ENCODE results near the gene RER1.

The RER1 gene

GRCh38 chr1:2355373-2356261 lies 36.0 kb upstream of the RER1 start:
- Histone ChIP-seq H3K27ac (ENCODE audit: low read length) (no peak overlapping the region), H3K4me1 (ENCODE audit: insufficient read depth, low read length) (no peaks in the 10 kb centered on the region), H3K36me3 (ENCODE audit: insufficient read depth, low read depth, low read length) (no peaks in the 10 kb centered on the region), H3K27me3 (ENCODE audit: insufficient read depth, low read length) (no peaks in the 10 kb centered on the region), H3K9me3 (ENCODE audit: insufficient read depth, low read depth, low read length) (no peaks in the 10 kb centered on the region), H3K4me3 (ENCODE audit: low read length) (no peak overlapping the region), H3K9ac (ENCODE audit: low read depth, low read length) (no peak overlapping the region)

GRCh38 chr1:2356401-2356800 lies 35.2 kb upstream of the RER1 start:
- Histone ChIP-seq H3K27ac (ENCODE audit: low read length) (no peak overlapping the region), H3K4me3 (ENCODE audit: low read length) (no peak overlapping the region), H3K4me1 (ENCODE audit: insufficient read depth, low read length) (no peaks in the 10 kb centered on the region), H3K36me3 (ENCODE audit: insufficient read depth, low read depth, low read length) (no peaks in the 10 kb centered on the region), H3K9ac (ENCODE audit: low read depth, low read length) (no peak overlapping the region), H3K9me3 (ENCODE audit: insufficient read depth, low read depth, low read length) (no peaks in the 10 kb centered on the region), H3K27me3 (ENCODE audit: insufficient read depth, low read length) (no peaks in the 10 kb centered on the region)

GRCh38 chr1:2356911-2357845 lies 34.5 kb upstream of the RER1 start:
- Histone ChIP-seq H3K9ac (ENCODE audit: low read depth, low read length) (no peak overlapping the region), H3K9me3 (ENCODE audit: insufficient read depth, low read depth, low read length) (no peaks in the 10 kb centered on the region), H3K36me3 (ENCODE audit: insufficient read depth, low read depth, low read length) (no peaks in the 10 kb centered on the region), H3K27ac (ENCODE audit: low read length) (no peak overlapping the region), H3K4me3 (ENCODE audit: low read length) (no peak overlapping the region), H3K27me3 (ENCODE audit: insufficient read depth, low read length) (no peaks in the 10 kb centered on the region), H3K4me1 (ENCODE audit: insufficient read depth, low read length) (no peaks in the 10 kb centered on the region)

- Histone ChIP-seq H3K4me1 (ENCODE audit: insufficient read depth, low read length) (no peaks in the 10 kb centered on the region), H3K36me3 (ENCODE audit: insufficient read depth, low read depth, low read length) (no peaks in the 10 kb centered on the region), H3K9me3 (ENCODE audit: insufficient read depth, low read depth, low read length) (no peaks in the 10 kb centered on the region), H3K27ac (ENCODE audit: low read length) (no peak overlapping the region), H3K4me3 (ENCODE audit: low read length) (no peak overlapping the region), H3K27me3 (ENCODE audit: insufficient read depth, low read length) (no peaks in the 10 kb centered on the region), H3K9ac (ENCODE audit: low read depth, low read length) (no peak overlapping the region)
Observed at GRCh38 chr1:2358072-2358471, 33.6 kb upstream of the RER1 start.

- H3K9ac ChIP-seq (ENCODE audit: low read depth, low read length) = no peak overlapping the region
- H3K9me3 ChIP-seq (ENCODE audit: insufficient read depth, low read depth, low read length) = no peaks in the 10 kb centered on the region
- no peaks in the 10 kb centered on the region for H3K4me1 ChIP-seq (ENCODE audit: insufficient read depth, low read length)
- no peaks in the 10 kb centered on the region for H3K27me3 ChIP-seq (ENCODE audit: insufficient read depth, low read length)
- H3K36me3 ChIP-seq (ENCODE audit: insufficient read depth, low read depth, low read length) = no peaks in the 10 kb centered on the region
- H3K27ac ChIP-seq (ENCODE audit: low read length) = no peak overlapping the region
- no peak overlapping the region for H3K4me3 ChIP-seq (ENCODE audit: low read length)
Observed at GRCh38 chr1:2358651-2359640, 32.7 kb upstream of the RER1 start.

GRCh38 chr1:2360588-2361364 lies 30.9 kb upstream of the RER1 start:
- Histone ChIP-seq H3K27me3 (ENCODE audit: insufficient read depth, low read length) (no peaks in the 10 kb centered on the region), H3K27ac (ENCODE audit: low read length) (no peak overlapping the region), H3K4me1 (ENCODE audit: insufficient read depth, low read length) (no peaks in the 10 kb centered on the region), H3K4me3 (ENCODE audit: low read length) (no peak overlapping the region), H3K9me3 (ENCODE audit: insufficient read depth, low read depth, low read length) (no peaks in the 10 kb centered on the region), H3K9ac (ENCODE audit: low read depth, low read length) (no peak overlapping the region), H3K36me3 (ENCODE audit: insufficient read depth, low read depth, low read length) (no peaks in the 10 kb centered on the region)

GRCh38 chr1:2363847-2364513 lies 27.7 kb upstream of the RER1 start:
- H3K4me3 ChIP-seq (ENCODE audit: low read length) = no peak overlapping the region
- H3K36me3 ChIP-seq (ENCODE audit: insufficient read depth, low read depth, low read length) = no peaks in the 10 kb centered on the region
- H3K27me3 ChIP-seq (ENCODE audit: insufficient read depth, low read length) = no peaks in the 10 kb centered on the region
- no peak overlapping the region for H3K9ac ChIP-seq (ENCODE audit: low read depth, low read length)
- H3K9me3 ChIP-seq (ENCODE audit: insufficient read depth, low read depth, low read length) = no peaks in the 10 kb centered on the region
- no peak overlapping the region for H3K27ac ChIP-seq (ENCODE audit: low read length)
- no peaks in the 10 kb centered on the region for H3K4me1 ChIP-seq (ENCODE audit: insufficient read depth, low read length)

GRCh38 chr1:2368053-2368744 lies 23.4 kb upstream of the RER1 start:
- no peaks in the 10 kb centered on the region for H3K36me3 ChIP-seq (ENCODE audit: insufficient read depth, low read depth, low read length)
- no peaks in the 10 kb centered on the region for H3K4me1 ChIP-seq (ENCODE audit: insufficient read depth, low read length)
- no peak overlapping the region for H3K9ac ChIP-seq (ENCODE audit: low read depth, low read length)
- H3K4me3 ChIP-seq (ENCODE audit: low read length) = no peak overlapping the region
- no peak overlapping the region for H3K27ac ChIP-seq (ENCODE audit: low read length)
- H3K27me3 ChIP-seq (ENCODE audit: insufficient read depth, low read length) = no peaks in the 10 kb centered on the region
- no peaks in the 10 kb centered on the region for H3K9me3 ChIP-seq (ENCODE audit: insufficient read depth, low read depth, low read length)

- H3K4me3 ChIP-seq (ENCODE audit: low read length) = no peak overlapping the region
- H3K27me3 ChIP-seq (ENCODE audit: insufficient read depth, low read length) = no peaks in the 10 kb centered on the region
- no peak overlapping the region for H3K9ac ChIP-seq (ENCODE audit: low read depth, low read length)
- no peaks in the 10 kb centered on the region for H3K36me3 ChIP-seq (ENCODE audit: insufficient read depth, low read depth, low read length)
- H3K27ac ChIP-seq (ENCODE audit: low read length) = no peak overlapping the region
- no peaks in the 10 kb centered on the region for H3K4me1 ChIP-seq (ENCODE audit: insufficient read depth, low read length)
- H3K9me3 ChIP-seq (ENCODE audit: insufficient read depth, low read depth, low read length) = no peaks in the 10 kb centered on the region
Observed at GRCh38 chr1:2372551-2373490, 18.8 kb upstream of the RER1 start.
